IPS-18a (cell line): ENCODE results near the gene MLPH.
"Not testable (repeated sequence)": the region's sequence is repeated elsewhere in the genome, so short reads cannot be mapped to it uniquely, and the experiment has no call there.

Experiments used
- H3K27ac ChIP-seq: one replicate; pipeline ENCODE4 v1.5.1; 2013; ENCODE audit warnings: low read length
- H3K27me3 ChIP-seq: one replicate; pipeline ENCODE4 v1.6.1; 2013; ENCODE audit warnings: mild to moderate bottlenecking, low read length; ENCODE audit not compliant: control insufficient read depth, insufficient read depth
- H3K36me3 ChIP-seq: one replicate; pipeline ENCODE4 v1.6.1; 2013; ENCODE audit warnings: low read depth, low read length; ENCODE audit not compliant: control insufficient read depth
- H3K4me1 ChIP-seq: one replicate; pipeline ENCODE4 v1.6.1; 2013; ENCODE audit warnings: low read depth, low read length; ENCODE audit not compliant: control insufficient read depth
- H3K4me3 ChIP-seq: one replicate; pipeline ENCODE4 v1.5.1; 2013; ENCODE audit warnings: low read length
- H3K9ac ChIP-seq: one replicate; pipeline ENCODE4 v1.6.1; 2013; ENCODE audit warnings: mild to moderate bottlenecking, low read length, moderate library complexity
- H3K9me3 ChIP-seq: one replicate; pipeline ENCODE4 v1.6.1; 2013; ENCODE audit warnings: low read depth, low read length; ENCODE audit not compliant: control insufficient read depth

Gene MLPH

DNA sequence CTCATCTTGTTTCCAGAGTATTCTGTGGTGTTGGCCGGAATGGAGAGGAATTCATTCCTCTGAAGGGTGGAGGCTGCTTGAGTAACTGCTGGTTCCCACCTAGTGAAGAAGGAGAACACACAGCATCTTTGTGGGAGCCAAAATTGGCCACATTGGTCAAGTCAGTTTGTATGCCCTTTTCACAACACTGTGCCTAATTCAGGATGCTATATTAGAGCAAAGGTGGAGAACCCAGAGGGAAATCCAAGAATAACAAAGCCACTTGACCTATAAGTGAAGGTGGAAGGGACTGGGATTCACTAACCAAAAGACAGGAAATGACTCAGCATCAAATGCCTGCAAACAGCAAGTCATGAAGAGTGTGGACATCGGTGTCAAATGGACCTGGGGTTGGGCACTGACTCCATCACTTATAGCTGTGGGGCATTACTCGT, 27.3 kb upstream of the MLPH start:
- Histone ChIP-seq H3K36me3 (no peaks in the 10 kb centered on the region), H3K9me3 (no peaks in the 10 kb centered on the region), H3K27me3 (no peaks in the 10 kb centered on the region), H3K4me1 (no peaks in the 10 kb centered on the region), H3K27ac (no peak overlapping the region), H3K9ac (no peak overlapping the region), H3K4me3 (no peak overlapping the region)

DNA sequence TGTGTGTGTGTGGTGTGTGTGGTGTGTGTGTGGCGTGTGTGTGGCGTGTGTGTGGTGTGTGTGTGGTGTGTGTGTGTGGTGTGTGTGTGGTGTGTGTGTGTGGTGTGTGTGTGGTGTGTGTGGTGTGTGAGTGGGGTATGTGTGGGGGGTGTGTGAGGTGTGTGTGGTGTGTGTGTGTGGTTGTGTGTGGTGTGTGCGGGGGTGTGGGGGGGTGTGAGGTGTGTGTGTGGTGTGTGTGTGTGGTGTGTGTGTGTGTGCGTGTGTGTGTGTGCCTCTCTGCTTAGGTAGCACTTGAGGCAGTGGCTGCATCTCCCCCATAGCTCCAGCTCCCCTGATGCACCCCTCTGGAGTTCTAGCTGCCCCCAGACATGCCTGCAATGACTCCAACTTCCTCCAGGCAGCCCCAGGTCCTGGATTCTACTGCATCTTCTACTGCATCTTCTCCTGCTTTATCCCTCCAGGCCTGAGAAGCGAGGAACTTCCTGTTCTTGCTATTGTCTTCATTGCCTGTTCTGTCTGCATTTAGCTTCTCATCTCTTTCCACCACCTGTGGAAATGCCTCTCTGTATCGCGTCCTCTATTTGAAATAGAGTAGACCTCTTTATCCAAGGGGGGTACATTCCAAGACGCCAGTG, 22.2 kb upstream of the MLPH start:
- no peaks in the 10 kb centered on the region for H3K27me3 ChIP-seq
- no peaks in the 10 kb centered on the region for H3K4me1 ChIP-seq
- no peak overlapping the region for H3K9ac ChIP-seq
- H3K27ac ChIP-seq: no peak overlapping the region
- no peaks in the 10 kb centered on the region for H3K9me3 ChIP-seq
- H3K36me3 ChIP-seq: no peaks in the 10 kb centered on the region
- no peak overlapping the region for H3K4me3 ChIP-seq

DNA sequence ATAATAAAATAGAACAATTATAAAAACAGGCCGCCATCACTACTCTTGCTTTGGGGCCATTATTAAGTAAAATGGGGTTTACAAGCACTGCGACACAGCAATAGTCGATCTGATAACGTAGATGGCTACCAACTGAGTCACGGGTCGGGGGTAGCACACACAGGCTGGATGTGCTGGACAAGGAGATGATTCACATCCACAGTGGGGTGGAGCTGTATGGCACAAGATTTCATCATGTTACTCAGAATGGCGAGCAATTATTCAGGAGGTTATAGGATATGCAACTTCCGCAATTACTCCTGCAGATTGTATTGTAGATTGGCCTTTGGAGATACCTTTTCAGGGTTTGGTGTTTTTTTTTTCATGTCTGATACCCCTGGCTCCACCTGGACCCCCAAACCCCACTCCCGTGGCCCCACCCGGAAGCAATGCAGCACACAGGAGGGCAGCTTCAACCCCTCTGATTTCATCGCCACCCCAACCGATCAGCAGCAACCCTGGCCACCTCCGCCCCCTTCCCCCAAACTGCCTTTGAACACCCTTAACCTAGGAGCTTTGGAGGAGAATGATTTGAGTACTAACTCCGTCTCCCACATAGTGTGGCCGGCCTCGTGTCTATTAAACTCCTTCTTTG, 21.4 kb upstream of the MLPH start:
- Histone ChIP-seq H3K9ac (no peak overlapping the region), H3K9me3 (no peaks in the 10 kb centered on the region), H3K36me3 (no peaks in the 10 kb centered on the region), H3K4me1 (no peaks in the 10 kb centered on the region), H3K27me3 (no peaks in the 10 kb centered on the region), H3K4me3 (no peak overlapping the region), H3K27ac (no peak overlapping the region)

DNA sequence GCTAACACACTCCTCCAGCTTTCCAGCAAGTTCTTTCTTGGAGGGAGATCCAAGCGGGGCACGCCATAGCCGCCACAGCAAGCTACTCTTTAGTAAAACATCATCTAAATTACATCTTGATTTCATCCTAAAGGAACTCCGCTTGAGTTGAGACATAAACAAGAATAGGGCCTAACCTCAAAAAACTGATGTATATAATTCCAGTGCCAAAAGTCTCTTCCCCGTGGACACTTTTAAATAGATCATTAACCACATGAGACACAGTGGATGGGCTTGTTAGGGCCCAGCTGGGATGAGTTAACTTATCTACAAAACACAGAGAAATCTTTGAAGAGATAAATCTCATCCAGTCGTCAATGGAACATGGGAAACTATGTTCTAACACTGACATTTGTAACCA, 20.8 kb upstream of the MLPH start:
- H3K9ac ChIP-seq: no peak overlapping the region
- H3K27ac ChIP-seq: no peak overlapping the region
- no peak overlapping the region for H3K4me3 ChIP-seq

DNA sequence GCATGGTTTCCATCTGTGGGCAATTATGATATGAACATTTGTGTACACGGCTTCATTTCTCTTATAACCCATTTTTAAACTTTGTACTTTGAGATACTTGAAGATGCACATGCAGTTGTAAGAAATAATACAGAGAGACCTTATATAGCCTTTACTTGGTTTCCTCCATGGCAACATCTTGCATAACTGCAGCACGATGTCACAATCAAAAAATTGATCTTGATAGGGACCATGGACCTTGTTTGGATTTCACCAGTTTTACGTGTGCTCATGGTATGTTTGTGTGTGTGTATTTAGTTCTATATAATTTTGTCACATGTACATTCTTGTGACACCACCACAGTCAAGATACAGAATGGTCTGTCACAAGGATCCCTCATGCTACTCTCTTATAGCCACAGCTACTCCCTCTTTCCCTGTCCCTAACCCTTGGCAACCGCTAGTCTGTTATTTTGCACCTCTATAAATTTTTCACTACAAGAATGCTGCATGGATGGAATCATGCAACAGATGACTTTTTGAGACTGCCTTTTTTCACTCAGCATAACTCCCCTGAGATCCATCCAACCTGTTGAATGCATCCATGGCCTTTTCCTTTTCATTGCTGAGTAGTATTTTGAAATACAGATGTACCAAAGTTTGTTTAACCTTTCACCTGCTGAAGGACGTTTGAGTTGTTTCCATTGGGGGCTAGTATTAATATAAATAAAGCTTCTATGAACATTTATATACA, 19.4 kb upstream of the MLPH start:
- Histone ChIP-seq H3K9me3 (no peaks in the 10 kb centered on the region), H3K36me3 (no peaks in the 10 kb centered on the region), H3K27me3 (no peaks in the 10 kb centered on the region), H3K9ac (no peak overlapping the region), H3K27ac (no peak overlapping the region), H3K4me3 (no peak overlapping the region), H3K4me1 (no peaks in the 10 kb centered on the region)

More for the DNA sequence above, 20.8 kb upstream of the MLPH start:
- Histone ChIP-seq H3K27me3 (no peaks in the 10 kb centered on the region), H3K36me3 (no peaks in the 10 kb centered on the region), H3K4me1 (no peaks in the 10 kb centered on the region), H3K9me3 (no peaks in the 10 kb centered on the region)

DNA sequence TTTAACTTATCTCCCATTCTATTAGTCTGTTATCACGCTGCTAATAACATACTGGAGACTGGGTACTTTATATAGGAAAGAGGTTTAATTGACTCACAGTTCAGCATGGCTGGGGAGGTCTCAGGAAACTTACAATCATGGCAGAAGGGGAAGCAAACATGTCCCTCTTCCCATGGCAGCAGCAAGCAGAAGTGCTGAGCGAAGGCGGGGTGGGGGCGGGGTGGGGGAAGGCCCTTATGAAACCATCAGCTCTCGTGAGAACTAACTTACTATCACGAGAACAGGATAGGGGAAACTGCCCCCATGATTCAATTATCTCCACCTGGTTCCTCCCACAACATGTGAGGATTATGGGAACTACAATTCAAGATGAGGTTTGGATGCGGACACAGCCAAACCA, 17.6 kb upstream of the MLPH start:
- not testable (repeated sequence) for H3K27ac ChIP-seq, H3K9ac ChIP-seq, H3K27me3 ChIP-seq, H3K4me1 ChIP-seq, H3K4me3 ChIP-seq, H3K9me3 ChIP-seq, H3K36me3 ChIP-seq

DNA sequence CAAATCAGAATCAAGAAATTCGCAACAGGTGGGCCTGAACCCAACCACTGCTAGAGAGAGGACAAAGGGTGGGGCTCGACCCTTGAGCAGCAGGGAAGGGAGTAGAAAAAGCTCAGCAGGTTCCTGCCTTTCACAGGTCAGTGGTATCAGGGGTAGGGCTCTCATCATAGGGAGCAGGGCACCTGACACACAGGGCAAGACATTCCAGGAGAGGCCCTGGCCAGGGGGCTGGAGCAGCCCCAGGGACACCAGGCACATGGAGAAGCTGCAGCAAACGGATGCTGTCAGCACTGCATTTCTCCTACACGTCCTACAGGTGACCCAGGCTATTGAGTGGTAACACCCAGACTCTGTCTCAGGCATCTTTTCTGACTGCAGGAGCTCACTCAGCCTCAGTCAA, 17.2 kb upstream of the MLPH start:
- Histone ChIP-seq H3K27me3 (no peaks in the 10 kb centered on the region), H3K9ac (no peak overlapping the region), H3K9me3 (no peaks in the 10 kb centered on the region), H3K4me1 (no peaks in the 10 kb centered on the region), H3K4me3 (no peak overlapping the region), H3K27ac (no peak overlapping the region), H3K36me3 (no peaks in the 10 kb centered on the region)

DNA sequence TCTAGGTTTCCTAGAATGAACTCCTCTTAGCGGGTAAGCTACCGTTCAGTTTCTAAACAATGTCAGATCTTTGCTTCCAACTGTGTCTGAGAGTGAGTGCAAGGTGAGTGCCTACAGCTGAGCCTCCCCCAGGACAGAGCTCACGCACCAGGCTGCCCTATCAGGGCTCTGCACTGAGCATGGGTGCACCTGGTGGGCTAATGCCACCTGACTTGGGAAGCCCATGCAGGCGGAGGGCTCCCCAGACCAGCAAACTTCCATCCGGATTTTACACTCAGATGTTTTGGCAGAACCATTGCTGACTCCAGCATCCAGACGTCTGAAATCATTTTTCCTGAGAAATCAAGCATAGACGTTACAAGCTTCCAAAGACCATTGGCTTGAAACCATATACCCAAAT, 16.1 kb upstream of the MLPH start:
- Histone ChIP-seq H3K9me3 (no peaks in the 10 kb centered on the region), H3K9ac (no peak overlapping the region), H3K36me3 (no peaks in the 10 kb centered on the region), H3K4me1 (no peaks in the 10 kb centered on the region), H3K4me3 (no peak overlapping the region), H3K27me3 (peaks cover 4% of the 10 kb centered on the region), H3K27ac (no peak overlapping the region)

DNA sequence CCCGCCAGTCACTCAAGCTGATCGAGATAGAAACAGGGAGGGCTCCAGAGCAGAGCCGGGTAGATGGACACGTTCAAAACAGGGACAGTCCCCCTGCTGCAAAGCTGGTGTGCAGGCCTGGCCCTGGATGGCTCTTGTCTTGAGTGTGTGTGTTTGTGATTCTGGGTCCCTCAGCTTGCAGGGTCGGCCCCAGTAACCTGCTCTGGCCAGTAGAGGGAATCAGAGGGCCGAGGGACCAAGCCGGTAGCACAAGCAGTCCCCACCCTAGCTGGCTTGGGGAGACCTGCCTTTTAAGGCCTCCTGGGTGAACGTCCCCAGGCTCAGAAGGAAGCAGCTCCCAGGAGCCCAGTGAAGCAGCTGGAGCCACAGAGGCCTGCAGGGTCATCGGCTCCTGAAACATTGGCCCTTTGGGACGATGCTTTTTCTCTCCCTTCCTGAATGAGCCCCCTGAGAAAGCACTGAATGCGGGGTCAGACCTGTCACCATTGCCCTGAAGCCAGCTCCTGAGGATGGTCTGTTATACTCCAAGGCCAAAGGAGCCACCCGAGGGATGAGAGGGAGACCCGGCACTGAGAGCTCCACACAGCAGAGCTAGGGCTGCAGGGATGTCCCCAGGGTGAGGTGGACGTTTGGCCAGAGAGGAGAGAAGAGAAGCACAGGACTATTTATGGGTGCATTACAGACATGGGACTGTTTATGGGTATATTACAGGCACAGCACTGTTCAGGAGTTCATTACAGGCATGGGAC, 15.4 kb upstream of the MLPH start:
- H3K27ac ChIP-seq: no peak overlapping the region
- H3K27me3 ChIP-seq: peaks cover 11% of the 10 kb centered on the region
- no peaks in the 10 kb centered on the region for H3K36me3 ChIP-seq
- no peak overlapping the region for H3K9ac ChIP-seq
- no peaks in the 10 kb centered on the region for H3K4me1 ChIP-seq
- no peak overlapping the region for H3K4me3 ChIP-seq
- no peaks in the 10 kb centered on the region for H3K9me3 ChIP-seq

DNA sequence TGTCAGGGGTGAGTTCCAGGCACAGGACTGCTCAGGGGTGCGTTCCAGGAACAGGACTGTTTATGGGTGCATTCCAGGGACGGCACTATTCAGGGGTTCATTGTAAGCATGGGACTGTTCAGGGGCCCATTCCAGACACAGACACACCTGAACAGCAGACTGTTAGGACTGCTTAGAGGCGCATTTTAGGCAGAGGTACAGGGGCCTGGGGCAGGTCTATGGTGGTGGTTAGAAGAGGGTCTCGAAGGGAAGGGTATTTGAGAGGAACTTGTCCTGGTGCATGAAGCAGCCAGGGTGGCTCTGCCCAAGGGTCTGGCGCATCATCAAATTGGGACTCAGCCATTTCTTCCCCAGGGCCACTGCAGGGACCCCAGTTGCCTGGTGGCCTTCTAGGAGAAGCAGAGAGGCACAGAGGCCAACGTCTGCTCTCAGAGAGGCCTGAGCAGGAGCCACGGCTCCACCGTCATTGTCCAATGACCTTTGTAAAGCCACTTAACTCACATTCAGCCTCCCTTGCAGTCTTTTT, 14.8 kb upstream of the MLPH start:
- H3K4me1 ChIP-seq: no peaks in the 10 kb centered on the region
- peaks cover 18% of the 10 kb centered on the region for H3K27me3 ChIP-seq
- no peaks in the 10 kb centered on the region for H3K36me3 ChIP-seq
- no peak overlapping the region for H3K27ac ChIP-seq
- H3K9me3 ChIP-seq: no peaks in the 10 kb centered on the region
- H3K4me3 ChIP-seq: no peak overlapping the region
- no peak overlapping the region for H3K9ac ChIP-seq
